ENCODE results near the gene CKLF.
"Not testable (repeated sequence)": the region's sequence is repeated elsewhere in the genome, so short reads cannot be mapped to it uniquely, and the experiment has no call there.

DNA sequence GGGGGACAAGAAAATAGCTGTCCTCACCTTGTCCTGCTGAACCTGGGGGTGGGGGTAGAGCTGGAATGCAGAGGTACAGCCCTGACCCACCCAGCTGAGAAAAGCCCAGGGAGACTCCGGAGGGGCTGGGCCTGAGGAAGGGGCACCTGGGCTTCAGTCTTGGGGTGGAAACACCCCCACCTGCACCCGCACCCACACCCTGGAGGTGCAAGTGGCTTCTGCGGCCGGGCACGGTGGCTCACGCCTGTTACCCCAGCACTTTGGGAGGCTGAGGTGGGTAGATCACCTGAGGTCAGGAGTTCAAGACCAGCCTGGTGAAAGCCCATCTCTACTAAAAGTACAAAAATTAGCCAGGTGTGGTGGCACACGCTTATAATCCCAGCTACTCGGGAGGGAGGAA, 59.5 kb downstream of the CKLF start:
- not testable (repeated sequence) for TF ChIP-seq SOX15 (CRISPR knock-in tag; IDR thresholded peaks at IDR 0.05)
- TF ChIP-seq, protein P1, sequence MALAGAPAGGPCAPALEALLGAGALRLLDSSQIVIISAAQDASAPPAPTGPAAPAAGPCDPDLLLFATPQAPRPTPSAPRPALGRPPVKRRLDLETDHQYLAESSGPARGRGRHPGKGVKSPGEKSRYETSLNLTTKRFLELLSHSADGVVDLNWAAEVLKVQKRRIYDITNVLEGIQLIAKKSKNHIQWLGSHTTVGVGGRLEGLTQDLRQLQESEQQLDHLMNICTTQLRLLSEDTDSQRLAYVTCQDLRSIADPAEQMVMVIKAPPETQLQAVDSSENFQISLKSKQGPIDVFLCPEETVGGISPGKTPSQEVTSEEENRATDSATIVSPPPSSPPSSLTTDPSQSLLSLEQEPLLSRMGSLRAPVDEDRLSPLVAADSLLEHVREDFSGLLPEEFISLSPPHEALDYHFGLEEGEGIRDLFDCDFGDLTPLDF (CRISPR knock-in tag; IDR thresholded peaks at IDR 0.05): not testable (repeated sequence)

Measured in WTC11 (cell line).